Dendritic cell treated with granulocyte-macrophage colony-stimulating factor and Interleukin-4, amounts not matched to agents 40 ng/mL and 50 ng/mL, for 4 days (primary cell): ENCODE results near the gene TYMS.

ENCODE experiments used
- H3K27ac Mint-ChIP-seq: one replicate; pipeline ENCODE4 v1.8.0; 2022; ENCODE audit warnings: mild to moderate bottlenecking, mixed read lengths
- H3K27me3 Mint-ChIP-seq: one replicate; pipeline ENCODE4 v1.8.0; 2022; ENCODE audit warnings: mild to moderate bottlenecking, mixed read lengths
- H3K36me3 Mint-ChIP-seq: one replicate; pipeline ENCODE4 v1.8.0; 2022; ENCODE audit warnings: low read depth, mixed read lengths
- H3K4me1 Mint-ChIP-seq: one replicate; pipeline ENCODE4 v1.8.0; 2022; ENCODE audit warnings: low read depth, mixed read lengths
- H3K4me3 Mint-ChIP-seq: one replicate; pipeline ENCODE4 v1.8.0; 2022; ENCODE audit warnings: mild to moderate bottlenecking, moderate library complexity, mixed read lengths
- H3K9me3 Mint-ChIP-seq: one replicate; pipeline ENCODE4 v1.8.0; 2022; ENCODE audit warnings: mixed read lengths
- intact Hi-C: fragments of 100-400 bp; cut with micrococcal nuclease; formaldehyde crosslinking; loops from one replicate; pipeline ENCODE4 v1.15.0; 2022

Gene TYMS

GRCh38 chr18:655445-655844 is 2.0 kb upstream of the TYMS start:
- no peak overlapping the region for H3K4me3 Mint-ChIP-seq
- intact Hi-C loops, result no loop called here
- no peaks in the 10 kb centered on the region for H3K9me3 Mint-ChIP-seq
- no peaks in the 10 kb centered on the region for H3K36me3 Mint-ChIP-seq
- H3K27ac Mint-ChIP-seq, result no peak overlapping the region
- peaks cover 10% of the 10 kb centered on the region for H3K4me1 Mint-ChIP-seq
- peaks cover 33% of the 10 kb centered on the region for H3K27me3 Mint-ChIP-seq

- peak overlapping the region; percentile 78 for H3K4me3 Mint-ChIP-seq
- H3K27ac Mint-ChIP-seq, result no peak overlapping the region
- peaks cover 33% of the 10 kb centered on the region for H3K27me3 Mint-ChIP-seq
- peaks cover 7% of the 10 kb centered on the region for H3K4me1 Mint-ChIP-seq
- H3K36me3 Mint-ChIP-seq, result no peaks in the 10 kb centered on the region
- intact Hi-C loops, result no loop called here
- no peaks in the 10 kb centered on the region for H3K9me3 Mint-ChIP-seq
Measured at GRCh38 chr18:658001-658946, 821 bp downstream of the TYMS start.

GRCh38 chr18:658947-659533 is 1.6 kb downstream of the TYMS start:
- Mint-ChIP-seq H3K4me3 (peak overlapping the region; percentile 78), H3K27ac (no peak overlapping the region), H3K27me3 (peaks cover 33% of the 10 kb centered on the region), H3K9me3 (no peaks in the 10 kb centered on the region), H3K36me3 (no peaks in the 10 kb centered on the region), H3K4me1 (peaks cover 7% of the 10 kb centered on the region)
- intact Hi-C loops, result no loop called here

- intact Hi-C loops, result no loop called here
- Mint-ChIP-seq H3K4me3 (no peak overlapping the region), H3K27me3 (peaks cover 33% of the 10 kb centered on the region), H3K9me3 (no peaks in the 10 kb centered on the region), H3K27ac (no peak overlapping the region), H3K4me1 (peaks cover 7% of the 10 kb centered on the region), H3K36me3 (no peaks in the 10 kb centered on the region)
Measured at GRCh38 chr18:659597-659996, 2.1 kb downstream of the TYMS start.

- Mint-ChIP-seq H3K4me3 (no peak overlapping the region), H3K9me3 (peaks cover 9% of the 10 kb centered on the region), H3K4me1 (peaks cover 7% of the 10 kb centered on the region), H3K36me3 (peaks cover 9% of the 10 kb centered on the region), H3K27ac (no peak overlapping the region), H3K27me3 (peaks cover 16% of the 10 kb centered on the region)
- intact Hi-C loops, result no loop called here
Measured at GRCh38 chr18:662197-662596, 4.7 kb downstream of the TYMS start.

GRCh38 chr18:666177-666576 is 8.7 kb downstream of the TYMS start:
- Mint-ChIP-seq H3K4me3 (no peak overlapping the region), H3K9me3 (peaks cover 9% of the 10 kb centered on the region), H3K4me1 (no peaks in the 10 kb centered on the region), H3K27me3 (no peaks in the 10 kb centered on the region), H3K36me3 (peaks cover 39% of the 10 kb centered on the region), H3K27ac (no peak overlapping the region)
- intact Hi-C loops, result no loop called here

- H3K27ac Mint-ChIP-seq, result no peak overlapping the region
- H3K4me3 Mint-ChIP-seq, result no peak overlapping the region
Measured at GRCh38 chr18:666628-667027, 9.2 kb downstream of the TYMS start.

GRCh38 chr18:668260-668659 is 10.8 kb downstream of the TYMS start:
- Mint-ChIP-seq H3K27ac (no peak overlapping the region), H3K4me1 (no peaks in the 10 kb centered on the region), H3K9me3 (peaks cover 9% of the 10 kb centered on the region), H3K4me3 (no peak overlapping the region), H3K36me3 (peaks cover 56% of the 10 kb centered on the region), H3K27me3 (no peaks in the 10 kb centered on the region)
- intact Hi-C loops, result no loop called here

More at GRCh38 chr18:666628-667027, 9.2 kb downstream of the TYMS start:
- no peaks in the 10 kb centered on the region for H3K4me1 Mint-ChIP-seq
- peaks cover 44% of the 10 kb centered on the region for H3K36me3 Mint-ChIP-seq
- no peaks in the 10 kb centered on the region for H3K27me3 Mint-ChIP-seq
- H3K9me3 Mint-ChIP-seq, result peaks cover 9% of the 10 kb centered on the region
- intact Hi-C loops, result no loop called here

GRCh38 chr18:669077-669476 is 11.6 kb downstream of the TYMS start:
- Mint-ChIP-seq H3K27me3 (no peaks in the 10 kb centered on the region), H3K27ac (no peak overlapping the region), H3K36me3 (peaks cover 56% of the 10 kb centered on the region), H3K9me3 (peaks cover 9% of the 10 kb centered on the region), H3K4me3 (no peak overlapping the region), H3K4me1 (no peaks in the 10 kb centered on the region)
- intact Hi-C loops, result no loop called here

- Mint-ChIP-seq H3K4me1 (no peaks in the 10 kb centered on the region), H3K27me3 (no peaks in the 10 kb centered on the region), H3K36me3 (peaks cover 63% of the 10 kb centered on the region), H3K9me3 (peaks cover 9% of the 10 kb centered on the region), H3K4me3 (no peak overlapping the region), H3K27ac (no peak overlapping the region)
- intact Hi-C loops, result no loop called here
Measured at GRCh38 chr18:670522-670921, 13.1 kb downstream of the TYMS start.

- Mint-ChIP-seq H3K9me3 (peaks cover 7% of the 10 kb centered on the region), H3K4me1 (no peaks in the 10 kb centered on the region), H3K36me3 (peaks cover 71% of the 10 kb centered on the region), H3K27me3 (no peaks in the 10 kb centered on the region), H3K4me3 (no peak overlapping the region), H3K27ac (no peak overlapping the region)
- intact Hi-C loops, result no loop called here
Measured at GRCh38 chr18:671405-671804, 14.0 kb downstream of the TYMS start.

- Mint-ChIP-seq H3K36me3 (peaks cover 72% of the 10 kb centered on the region), H3K4me1 (no peaks in the 10 kb centered on the region), H3K4me3 (no peak overlapping the region), H3K27ac (no peak overlapping the region), H3K9me3 (no peaks in the 10 kb centered on the region), H3K27me3 (no peaks in the 10 kb centered on the region)
- intact Hi-C loops, result no loop called here
Measured at GRCh38 chr18:673317-673716, 15.9 kb downstream of the TYMS start.

- Mint-ChIP-seq H3K9me3 (no peaks in the 10 kb centered on the region), H3K4me1 (no peaks in the 10 kb centered on the region), H3K27me3 (no peaks in the 10 kb centered on the region), H3K27ac (no peak overlapping the region), H3K4me3 (no peak overlapping the region), H3K36me3 (peaks cover 72% of the 10 kb centered on the region)
- intact Hi-C loops, result no loop called here
Measured at GRCh38 chr18:673769-674168, 16.3 kb downstream of the TYMS start.

- Mint-ChIP-seq H3K27me3 (no peaks in the 10 kb centered on the region), H3K4me3 (no peak overlapping the region), H3K4me1 (no peaks in the 10 kb centered on the region), H3K27ac (no peak overlapping the region), H3K36me3 (peaks cover 72% of the 10 kb centered on the region), H3K9me3 (no peaks in the 10 kb centered on the region)
- intact Hi-C loops, result no loop called here
Measured at GRCh38 chr18:675307-675706, 17.9 kb downstream of the TYMS start.
